TTC549 (cell line): Measurements from ENCODE around the gene GP5.

Experiments used
- FAIRE-seq: peaks from 2 replicates; lab custom pipeline; 2012; peaks lifted over from hg19 to GRCh38; lab: Jason Lieb, UNC

GP5 gene

DNA sequence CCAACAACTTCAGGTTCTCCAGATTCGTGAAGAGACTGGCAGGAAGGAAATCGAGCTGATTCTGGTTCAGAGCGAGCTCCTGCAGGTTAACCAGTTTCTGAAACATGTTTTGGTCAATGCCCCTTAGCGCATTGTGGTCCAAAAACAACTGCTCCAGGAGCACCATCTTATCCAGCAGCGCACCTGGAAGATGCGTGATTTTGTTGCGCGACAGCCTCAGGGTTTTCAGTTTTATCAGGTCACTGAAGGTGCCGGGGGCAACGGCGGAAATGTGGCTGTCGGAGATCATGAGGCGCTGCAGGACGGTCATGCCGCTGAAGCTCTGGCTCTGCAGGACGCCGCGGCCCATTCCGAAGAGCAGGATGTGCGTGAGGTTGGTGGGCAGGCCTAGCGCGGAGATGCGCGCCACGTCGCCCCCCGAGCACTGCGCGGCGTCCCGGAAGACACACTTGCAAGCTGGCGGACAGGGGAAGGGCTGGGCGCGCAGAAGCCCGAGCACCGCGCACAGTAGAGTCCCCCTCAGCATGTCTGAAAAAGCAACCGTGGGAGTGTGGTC is 1.2 kb downstream of the GP5 start:
- no peak for FAIRE-seq

DNA sequence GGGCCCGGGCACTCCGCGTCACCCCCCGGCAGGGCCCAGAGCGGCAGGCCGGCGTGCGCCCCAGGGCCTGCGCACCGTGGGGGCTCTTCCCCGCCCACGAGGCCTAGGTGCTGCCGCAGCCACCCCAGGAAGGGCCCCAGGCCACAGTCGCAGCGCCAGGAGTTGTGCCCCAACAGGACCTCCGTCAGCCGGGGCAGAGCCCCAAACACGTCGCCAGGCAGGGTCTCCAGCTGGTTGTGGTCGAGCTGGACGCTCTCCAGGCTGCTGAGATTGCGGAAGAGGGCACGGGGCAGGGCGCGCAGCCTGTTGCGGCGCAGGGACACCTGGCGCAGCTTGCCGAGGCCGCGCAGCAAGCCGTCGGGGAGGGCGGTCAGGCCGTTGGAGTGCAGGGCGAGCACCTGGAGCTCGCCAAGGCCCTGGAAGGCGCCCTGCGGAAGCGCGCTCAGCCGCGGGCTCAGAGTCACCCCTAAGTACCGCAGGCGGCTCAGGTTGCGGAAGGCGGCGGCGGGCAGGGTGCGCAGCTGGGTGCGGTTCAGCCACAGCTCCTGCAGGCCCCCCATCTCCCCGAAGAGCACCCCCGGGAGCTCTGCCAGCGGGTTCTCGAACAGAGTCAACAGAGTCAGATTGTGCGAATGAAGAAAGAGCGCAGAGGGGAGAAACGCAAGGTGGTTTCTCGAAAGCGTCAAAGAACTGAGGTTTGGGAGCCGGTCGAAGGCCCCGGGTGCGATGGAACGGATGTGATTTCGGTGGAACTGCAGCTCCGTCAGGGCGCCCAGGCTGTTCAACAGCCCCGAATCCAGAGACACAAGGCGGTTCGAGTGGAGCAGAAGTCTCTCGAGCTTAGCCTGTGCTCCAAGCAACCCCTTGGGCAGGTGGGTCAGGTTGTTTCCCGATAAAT is 2.0 kb downstream of the GP5 start:
- no peak for FAIRE-seq

DNA sequence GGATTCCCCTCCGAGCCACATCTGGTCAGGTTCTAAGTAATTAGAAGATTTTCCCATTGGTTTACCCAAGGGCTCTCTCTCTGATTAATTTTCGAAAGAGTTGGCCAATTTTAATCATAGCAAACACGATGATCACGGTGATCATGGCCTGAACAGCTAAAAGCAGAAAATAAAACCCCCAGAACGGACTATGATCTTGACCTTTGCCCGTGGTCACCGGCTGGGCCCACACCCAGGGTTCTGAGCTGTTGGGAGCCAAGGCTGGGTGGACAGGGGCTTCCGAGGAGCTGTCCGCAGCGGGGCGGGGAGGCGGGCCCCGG is 2.6 kb downstream of the GP5 start:
- FAIRE-seq, result no peak

DNA sequence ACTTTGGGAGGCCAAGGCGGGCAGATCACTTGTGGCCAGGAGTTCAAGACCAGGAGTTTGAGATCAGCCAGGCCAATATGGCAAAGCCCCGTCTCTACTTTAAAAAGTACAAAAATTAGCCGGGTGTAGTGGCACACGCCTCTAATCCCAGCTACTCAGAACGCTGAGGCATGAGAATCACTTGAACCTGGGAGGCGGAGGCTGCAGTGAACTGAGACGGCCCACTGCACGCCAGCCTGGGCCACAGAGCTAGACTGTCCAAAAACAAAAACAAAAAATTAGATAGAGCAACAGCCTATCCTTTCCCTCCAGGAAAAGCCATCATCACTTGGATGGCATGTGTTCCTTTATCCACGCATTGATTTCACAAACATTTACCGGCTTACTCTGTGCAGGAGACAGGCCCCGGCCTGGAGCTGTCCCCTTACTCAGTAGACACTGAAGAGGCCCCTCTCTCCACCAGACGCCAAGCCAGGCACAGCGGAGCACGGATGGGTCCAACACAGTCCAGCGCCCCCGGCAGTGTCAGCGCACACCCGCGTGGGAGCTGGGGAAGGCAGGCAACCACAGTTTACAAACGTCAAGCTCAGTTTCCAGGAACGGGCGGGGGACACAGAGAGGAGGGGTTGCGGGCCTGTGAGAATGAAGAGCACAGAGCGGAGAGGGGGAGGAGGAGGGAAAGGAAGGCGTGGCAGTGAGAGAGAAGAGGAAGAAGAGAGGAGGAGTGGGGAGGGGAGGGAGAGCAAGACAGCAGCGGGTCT is 3.1 kb downstream of the GP5 start:
- no peak for FAIRE-seq

DNA sequence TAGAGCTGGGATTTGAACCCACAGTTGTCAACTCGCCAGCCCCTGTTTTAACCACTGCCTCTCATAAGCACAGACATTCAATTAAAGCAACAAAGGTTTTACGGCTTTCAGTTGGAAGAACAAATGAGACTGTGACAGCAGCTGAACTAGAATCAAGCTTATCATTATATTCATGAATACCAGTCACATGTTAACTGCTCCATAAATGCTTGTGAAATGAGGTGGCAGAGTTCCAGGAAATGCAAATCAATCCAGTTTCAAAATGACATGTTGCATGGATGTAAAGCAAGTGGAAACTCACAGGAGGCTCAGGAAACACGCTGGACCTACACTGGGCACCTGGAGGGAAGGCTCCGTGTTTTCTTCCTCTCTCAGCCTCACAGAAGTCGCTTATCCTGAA is 3.9 kb downstream of the GP5 start:
- FAIRE-seq, result no peak

DNA sequence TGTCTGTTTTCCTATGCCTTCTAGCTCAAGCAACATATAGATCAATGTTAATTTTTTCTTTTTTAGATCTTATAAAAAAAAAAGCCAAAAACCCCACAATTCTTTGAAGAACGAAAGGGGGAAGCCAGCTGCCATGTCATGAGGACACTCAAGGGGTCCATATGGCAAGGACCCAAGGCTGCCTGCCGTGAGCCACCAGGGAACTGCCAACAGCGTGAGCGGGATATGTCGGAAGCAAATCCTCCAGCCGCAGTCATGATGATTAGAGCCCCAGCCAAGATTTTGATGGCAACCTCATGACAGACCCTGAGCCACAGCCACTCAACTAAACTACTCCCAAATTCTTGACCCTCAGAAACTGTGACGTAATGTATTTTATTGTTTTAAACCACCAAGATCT is 6.5 kb downstream of the GP5 start:
- FAIRE-seq, result no peak

DNA sequence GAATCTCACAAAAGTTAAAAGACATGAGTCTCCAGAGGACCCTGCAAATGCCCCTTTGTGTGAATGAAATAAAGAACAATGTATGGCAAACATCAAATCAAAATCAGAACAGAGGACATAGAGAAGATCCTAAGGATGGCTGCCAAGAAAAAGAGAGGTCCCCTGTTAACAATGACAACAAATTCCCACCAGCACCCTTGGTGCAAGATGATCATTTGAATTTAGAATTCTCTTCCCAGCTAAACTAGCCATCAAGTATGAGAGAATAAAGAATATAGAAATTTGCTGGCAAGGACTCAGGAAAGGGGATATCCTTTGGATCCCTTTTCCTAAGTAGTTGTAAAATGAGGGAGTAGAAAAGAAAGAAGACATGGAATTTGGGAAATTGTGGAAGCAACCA is 8.2 kb downstream of the GP5 start:
- FAIRE-seq, result no peak

DNA sequence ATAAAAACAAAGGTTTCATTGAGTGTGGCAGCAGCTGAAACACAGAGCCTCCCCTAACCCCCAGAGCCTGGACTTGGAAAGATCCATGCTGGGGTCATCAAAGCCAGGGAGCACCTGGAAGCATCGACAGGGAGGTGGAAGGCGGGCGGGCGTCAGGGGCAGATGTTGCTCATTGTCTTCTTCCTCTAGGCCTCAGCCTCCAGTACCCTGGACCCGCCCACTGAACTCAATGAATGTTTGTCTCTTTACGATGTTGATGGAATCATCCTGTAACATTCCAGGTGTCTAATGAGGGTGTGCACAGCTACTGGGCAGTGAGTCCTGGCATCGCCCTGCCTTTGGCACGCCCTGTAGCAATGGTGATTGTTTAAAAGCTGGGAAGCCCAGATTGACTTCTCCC is 9.8 kb downstream of the GP5 start:
- no peak for FAIRE-seq

DNA sequence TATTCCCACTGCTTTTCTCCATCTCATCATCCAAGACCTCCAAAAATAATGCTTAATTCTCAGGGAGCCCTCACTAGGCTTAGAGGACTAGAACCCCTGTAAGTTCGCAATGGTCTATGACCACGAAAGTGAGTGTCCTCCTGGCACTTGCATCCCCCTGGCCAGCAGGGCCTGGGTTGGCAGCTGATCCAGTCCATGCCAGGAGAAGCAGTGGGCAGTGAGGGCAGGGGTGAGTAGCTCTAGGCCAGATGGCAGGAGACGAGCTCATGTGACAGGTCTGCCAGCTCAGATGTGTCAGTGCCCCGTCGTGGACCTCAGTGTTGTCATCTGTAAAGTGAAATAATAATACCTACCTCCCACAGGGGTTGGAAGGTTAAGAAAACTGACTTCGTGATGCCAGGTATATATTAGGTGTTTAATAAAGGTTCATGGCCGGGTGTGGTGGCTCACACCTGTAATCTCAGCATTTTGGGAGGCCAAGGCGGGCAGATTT is 11.1 kb downstream of the GP5 start:
- no peak for FAIRE-seq

DNA sequence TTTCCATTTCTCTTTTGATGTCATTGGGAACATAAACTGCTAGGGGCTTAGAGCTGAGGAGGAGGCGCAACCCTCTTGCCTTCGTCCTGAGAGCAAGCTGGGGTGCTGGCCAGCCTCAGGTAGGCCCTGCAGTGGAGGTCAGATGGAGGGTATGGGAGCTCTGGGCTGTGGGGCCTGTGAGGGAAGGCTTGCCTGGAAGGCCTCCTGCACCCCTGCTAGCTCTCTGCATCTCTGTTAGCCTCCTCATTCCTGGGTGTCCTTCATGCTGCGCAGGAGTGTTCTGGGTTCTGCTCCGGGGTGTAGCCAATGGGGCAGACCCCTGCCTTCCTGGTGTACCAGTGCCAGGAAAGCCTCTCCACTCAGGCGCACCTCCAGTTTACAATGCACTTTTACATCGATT is 11.8 kb downstream of the GP5 start:
- FAIRE-seq, result no peak

DNA sequence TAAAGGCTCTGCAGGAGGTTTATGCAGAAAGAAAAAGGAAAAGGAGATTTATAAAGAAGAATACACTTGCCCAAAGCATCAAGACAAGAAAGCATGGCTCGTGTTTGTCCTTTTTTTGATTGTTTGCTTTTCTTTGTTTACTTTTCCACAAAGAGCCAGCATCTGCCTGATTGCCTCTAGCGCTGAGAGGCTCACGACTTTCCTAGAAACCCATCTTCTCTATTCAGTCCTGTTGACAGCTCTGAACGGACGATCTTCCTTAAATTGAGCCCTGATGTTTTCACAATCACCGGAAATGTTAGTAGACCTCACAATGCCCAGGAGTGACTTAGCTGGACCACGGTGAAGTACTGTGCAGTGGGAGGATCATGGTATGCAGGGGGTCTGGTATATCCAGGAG is 12.4 kb downstream of the GP5 start:
- FAIRE-seq, result no peak

DNA sequence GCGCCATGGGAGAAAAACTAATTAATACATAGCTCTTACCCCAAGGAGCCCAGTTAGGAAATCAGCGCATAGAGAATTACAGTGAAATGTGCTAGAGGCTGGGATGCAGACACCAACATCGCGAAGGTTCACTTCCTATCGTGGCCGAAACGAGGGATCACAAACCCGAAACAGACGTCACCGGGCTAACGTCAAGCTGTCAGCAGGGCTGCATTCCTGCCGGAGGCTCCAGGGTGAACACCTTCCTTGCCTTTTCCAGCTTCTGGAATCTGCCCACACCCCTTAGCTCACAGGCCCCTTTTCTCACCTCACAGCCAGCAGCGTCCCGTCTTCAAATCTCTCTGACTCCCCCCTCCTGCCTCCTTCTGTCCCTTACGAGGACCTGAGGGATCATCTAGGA is 13.0 kb downstream of the GP5 start:
- FAIRE-seq, result no peak

DNA sequence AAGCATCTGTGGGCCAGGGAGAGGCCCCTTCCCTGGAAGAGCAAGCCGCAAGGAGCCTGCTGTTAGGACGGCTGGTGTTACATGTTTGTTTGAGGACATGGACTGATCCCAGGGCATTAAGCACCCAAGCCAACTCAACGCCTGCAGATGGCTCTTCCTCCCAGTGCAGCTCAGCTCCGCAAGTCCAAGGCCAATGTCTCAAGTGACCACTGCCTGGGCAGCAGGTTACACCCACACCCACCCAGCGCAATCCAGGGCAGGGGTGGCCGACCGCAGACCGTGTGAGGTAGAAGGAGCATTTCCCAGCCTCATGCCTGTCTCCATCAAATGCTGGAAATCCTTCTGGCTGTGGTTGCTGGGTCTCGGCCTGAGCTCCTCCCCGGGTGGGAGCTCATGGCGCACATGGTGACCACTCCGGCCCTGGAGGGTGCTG is 14.5 kb downstream of the GP5 start:
- FAIRE-seq, result no peak

DNA sequence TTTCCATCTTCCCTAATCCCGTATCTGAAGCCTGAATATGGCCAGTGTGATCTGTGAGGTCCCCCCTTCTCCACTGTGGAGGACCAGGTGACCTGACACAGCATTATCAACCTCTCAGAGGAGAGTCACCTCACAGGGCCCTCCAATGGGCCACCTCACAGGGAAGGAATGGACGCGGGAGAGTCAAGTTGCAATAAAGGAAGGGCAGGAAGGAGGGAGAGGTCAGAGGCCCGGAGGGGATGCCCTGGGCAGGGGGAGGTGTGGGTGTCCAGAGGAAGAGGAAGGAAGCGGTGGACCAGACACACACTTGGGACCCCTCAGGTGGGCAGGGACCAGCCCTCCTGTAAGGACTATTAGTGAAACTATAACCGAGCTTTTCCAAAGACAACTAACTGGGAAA is 14.9 kb downstream of the GP5 start:
- no peak for FAIRE-seq

DNA sequence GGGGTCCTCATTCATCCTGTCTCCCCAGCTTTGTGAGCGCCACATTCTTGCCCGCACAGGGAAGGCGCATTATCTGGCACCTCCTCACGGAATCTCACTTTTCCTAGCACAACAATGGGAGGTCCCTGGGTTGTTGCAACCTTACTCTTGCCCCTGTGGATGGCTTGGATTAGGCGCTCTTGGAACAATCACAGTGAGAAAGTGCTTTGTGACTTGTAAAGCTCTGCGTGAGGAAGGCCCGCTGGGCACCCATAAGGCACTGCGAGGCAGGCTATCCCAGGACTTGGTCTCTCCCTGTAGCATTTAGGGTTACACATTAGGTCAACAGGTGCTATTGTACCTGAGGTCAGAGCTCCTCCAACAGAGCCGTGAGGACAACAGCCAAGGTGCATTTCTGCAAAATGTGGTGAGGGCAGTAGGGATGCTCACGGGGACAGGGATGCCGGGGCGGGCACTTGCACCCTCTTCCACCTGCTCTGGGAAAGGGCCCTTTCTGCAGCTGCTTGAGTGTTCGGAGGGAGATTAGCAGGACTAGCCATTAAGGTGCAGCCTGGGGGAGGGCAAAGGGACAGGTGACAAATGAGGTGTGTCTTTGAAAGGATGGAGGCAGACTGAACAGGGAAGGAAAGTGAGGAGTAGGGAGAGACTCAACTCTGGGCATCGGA is 15.7 kb downstream of the GP5 start:
- no peak for FAIRE-seq

DNA sequence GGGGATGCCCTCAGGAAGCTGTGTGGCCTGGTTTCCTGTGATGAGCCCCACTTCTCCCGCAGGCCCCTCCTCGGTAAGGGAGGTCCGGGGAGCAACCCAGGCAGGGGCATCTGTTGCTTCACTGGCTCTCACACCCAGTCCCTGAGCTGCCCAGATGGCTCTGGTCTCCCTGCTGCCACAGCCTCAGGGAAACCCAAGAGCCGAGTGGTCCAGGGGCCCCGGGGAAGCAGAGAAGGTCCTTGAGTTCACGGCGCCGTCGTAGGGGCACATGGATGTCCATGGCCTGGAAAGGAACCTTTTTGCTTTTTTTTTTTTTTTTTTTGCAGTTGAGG is 16.2 kb downstream of the GP5 start:
- FAIRE-seq, result no peak

DNA sequence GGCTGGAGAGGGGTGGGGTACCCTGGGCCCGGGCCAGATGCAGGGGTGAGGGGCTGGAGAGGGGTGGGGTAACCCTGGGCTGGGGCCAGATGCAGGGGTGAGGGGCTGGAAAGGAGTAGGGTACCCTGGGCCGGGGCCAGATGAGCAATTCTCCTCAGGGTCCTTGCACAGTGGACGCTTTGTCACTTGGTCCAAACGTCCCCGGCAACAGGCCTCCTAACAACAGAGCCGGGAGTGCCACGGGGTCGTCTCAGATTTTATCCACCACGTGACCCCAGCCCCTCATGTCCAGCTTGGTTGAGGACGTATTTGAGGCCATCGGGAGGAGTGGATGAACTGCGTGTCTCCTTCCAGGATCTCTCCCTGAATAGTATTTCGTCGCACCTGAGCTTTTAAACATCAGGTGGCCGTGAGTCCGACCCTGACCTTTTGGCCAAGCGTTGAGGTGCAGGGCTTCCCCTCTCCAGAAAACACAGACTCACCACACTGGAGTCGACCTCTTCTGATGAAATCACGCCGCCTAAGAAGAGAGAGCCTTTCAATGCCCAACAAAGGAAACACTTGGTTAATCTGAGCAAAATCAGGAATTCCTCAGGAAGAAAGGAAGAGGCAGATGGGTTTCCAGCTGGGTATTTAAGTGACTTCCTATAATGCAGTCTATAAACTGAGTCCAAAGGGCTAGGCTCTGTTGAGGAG is 16.7 kb downstream of the GP5 start:
- FAIRE-seq, result no peak

DNA sequence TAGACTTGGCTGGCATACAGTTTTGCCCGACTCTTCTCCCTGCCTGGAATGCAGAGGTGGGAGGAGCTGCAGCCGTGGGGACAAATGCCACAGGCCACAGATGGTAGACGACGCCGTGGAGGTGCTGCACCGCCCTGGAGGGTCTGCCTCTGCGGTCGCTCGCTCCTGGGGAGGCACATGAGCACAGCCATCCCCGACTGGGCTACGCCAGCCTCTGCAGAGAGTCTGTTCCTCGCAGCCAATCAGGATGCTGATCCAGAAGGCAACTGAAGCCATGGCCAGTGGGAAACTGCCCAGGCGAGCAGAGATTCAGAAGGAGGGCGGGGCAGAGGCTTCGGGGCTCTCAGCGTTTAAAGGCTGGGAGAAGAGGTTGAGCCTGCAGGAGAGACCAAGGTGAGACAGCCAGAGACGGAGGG is 17.6 kb downstream of the GP5 start:
- no peak for FAIRE-seq

DNA sequence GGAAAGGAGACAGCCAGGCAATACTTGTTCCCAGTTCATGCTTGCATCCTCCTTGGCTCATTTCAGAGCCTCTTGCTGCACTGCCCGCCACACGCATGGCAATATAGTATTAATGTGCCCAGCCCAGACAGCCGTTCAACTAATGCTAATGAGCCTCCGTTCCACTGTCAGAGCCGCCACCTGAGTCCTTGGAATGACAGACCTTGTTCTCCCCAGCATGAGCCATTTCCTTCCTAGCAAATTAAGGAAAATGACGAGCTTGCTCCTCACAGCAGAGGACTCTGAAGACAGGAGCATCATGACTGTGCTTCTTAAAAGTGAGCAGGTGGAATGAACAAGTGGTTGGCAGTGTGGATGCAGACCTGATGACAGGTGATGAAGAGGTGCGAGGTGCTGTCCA is 18.7 kb downstream of the GP5 start:
- no peak for FAIRE-seq

DNA sequence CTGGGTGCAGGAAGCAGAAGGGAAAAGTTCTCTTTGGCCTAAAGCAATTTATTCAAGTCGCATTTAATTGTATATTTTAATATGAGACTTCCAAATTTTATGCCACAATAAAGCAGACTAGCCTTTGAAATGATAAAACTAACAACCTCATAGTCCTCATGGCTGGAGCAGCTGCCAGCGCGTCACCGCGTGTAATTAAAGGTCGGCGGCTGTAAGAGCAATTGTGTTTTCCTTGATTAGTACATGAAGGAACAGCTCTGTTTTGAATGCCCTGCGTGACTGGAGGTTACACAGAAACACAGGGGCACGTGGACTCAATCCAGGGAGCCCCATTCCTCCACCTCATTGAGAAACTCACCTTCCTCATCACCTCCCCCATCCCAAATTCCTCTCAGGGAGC is 19.4 kb downstream of the GP5 start:
- FAIRE-seq, result no peak

DNA sequence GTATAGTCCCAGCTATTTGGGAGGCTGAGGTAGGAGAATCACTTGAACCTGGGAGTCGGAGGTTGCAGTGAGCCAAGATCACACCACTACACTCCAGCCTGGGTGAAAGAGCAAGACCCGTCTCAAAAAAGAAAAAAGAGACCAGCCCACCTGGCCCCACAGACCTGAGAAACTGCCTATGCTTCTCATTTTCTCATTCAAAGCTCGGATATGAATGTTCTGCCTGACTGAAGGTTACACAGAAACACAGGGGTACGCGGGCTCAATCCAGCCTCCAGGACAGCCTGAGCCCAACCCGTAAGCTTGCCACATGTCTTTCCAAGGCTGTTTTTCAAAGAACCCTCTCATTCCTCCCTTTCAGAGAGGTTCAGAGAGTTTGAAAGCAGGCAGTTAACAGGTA is 19.8 kb downstream of the GP5 start:
- no peak for FAIRE-seq

DNA sequence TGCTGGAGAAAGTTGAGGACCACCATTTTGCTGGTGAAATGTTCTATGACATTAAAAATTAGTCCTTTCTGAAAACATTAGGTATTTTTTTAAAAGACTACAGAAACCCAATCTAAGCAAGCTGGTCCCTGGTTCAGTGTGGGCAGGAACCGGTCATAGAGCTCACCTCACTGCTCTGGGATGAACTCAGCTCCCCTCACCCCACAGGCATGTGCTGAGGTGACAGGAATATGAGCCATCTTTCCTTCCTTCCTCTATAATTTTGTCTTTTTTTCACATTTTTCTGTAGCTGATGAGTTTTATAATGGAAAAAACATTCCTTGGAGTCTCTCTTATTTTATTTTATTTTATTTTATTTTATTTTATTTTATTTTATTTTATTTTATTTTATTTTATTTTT is 21.4 kb downstream of the GP5 start:
- no peak for FAIRE-seq

DNA sequence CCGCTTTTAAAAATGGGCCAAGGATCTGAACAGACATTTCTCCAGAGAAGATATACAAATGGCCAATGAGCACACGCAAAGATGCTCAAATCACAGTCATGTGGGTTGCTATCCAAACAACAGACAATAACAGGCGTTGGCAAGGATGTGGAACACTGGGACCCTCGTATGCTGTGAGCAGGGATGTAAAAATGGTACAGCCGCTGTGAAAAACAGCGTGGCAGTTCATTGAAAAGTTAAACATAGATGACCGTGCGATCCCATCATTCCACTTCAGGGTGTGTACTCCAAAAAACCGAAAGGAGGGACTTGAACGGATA is 22.9 kb downstream of the GP5 start:
- FAIRE-seq, result no peak
